Nephron (organoid): ENCODE results near the gene RPLP1.

Experiments
- H3K27ac Mint-ChIP-seq, 3 experiments: 2 replicates each; pipeline ENCODE4 v1.8.0; 2020; ENCODE audit warnings: mixed read lengths in 3 of 3, mild to moderate bottlenecking in 2 of 3, moderate library complexity in 1 of 3
- H3K27me3 Mint-ChIP-seq: 2 replicates; pipeline ENCODE4 v1.8.0; 2021; ENCODE audit warnings: low read depth, mild to moderate bottlenecking, moderate library complexity, mixed read lengths
- H3K36me3 Mint-ChIP-seq: 2 replicates; pipeline ENCODE4 v1.8.0; 2020; ENCODE audit warnings: low read depth, mixed read lengths
- H3K4me1 Mint-ChIP-seq: 2 replicates; pipeline ENCODE4 v1.8.0; 2020; ENCODE audit warnings: mixed read lengths
- H3K4me3 Mint-ChIP-seq, 3 experiments: 2 replicates each; pipeline ENCODE4 v1.8.0; 2020; ENCODE audit warnings: mild to moderate bottlenecking in 3 of 3, mixed read lengths in 3 of 3, moderate library complexity in 2 of 3
- H3K9me3 Mint-ChIP-seq: 2 replicates; pipeline ENCODE4 v1.8.0; 2020; ENCODE audit warnings: mixed read lengths
- CTCF ChIP-seq, 3 experiments: fragments of 200-600 bp; sonication (generic); IDR thresholded peaks; one replicate each; pipeline ENCODE4 v1.5.0; 2021; ENCODE audit warnings: antibody characterized with exemption in 3 of 3; ENCODE audit not compliant: unreplicated experiment in 3 of 3

Gene RPLP1

GRCh38 chr15:69479081-69479480 is 26.5 kb downstream of the RPLP1 start:
- peaks cover 7% of the 10 kb centered on the region for H3K9me3 Mint-ChIP-seq
- H3K4me3 Mint-ChIP-seq: no peak overlapping the region
- no peak overlapping the region for H3K27ac Mint-ChIP-seq
- peaks cover 35% of the 10 kb centered on the region for H3K27me3 Mint-ChIP-seq
- no peak for TF ChIP-seq CTCF (IDR thresholded peaks at IDR 0.05; ENCODE audit: unreplicated experiment in 3 of 3)
- H3K36me3 Mint-ChIP-seq: peaks cover 5% of the 10 kb centered on the region
- H3K4me1 Mint-ChIP-seq: peaks cover 5% of the 10 kb centered on the region

- Mint-ChIP-seq H3K36me3 (peaks cover 5% of the 10 kb centered on the region), H3K9me3 (peaks cover 7% of the 10 kb centered on the region), H3K4me3 (no peak overlapping the region), H3K27ac (no peak overlapping the region), H3K4me1 (peaks cover 9% of the 10 kb centered on the region), H3K27me3 (peaks cover 31% of the 10 kb centered on the region)
- TF ChIP-seq CTCF (IDR thresholded peaks at IDR 0.05; ENCODE audit: unreplicated experiment in 3 of 3): no peak
These were observed 27.4 kb downstream of the RPLP1 start for GRCh38 chr15:69479971-69480370.

- TF ChIP-seq CTCF (IDR thresholded peaks at IDR 0.05; ENCODE audit: unreplicated experiment in 3 of 3): no peak
- Mint-ChIP-seq H3K4me3 (no peak overlapping the region), H3K36me3 (peaks cover 5% of the 10 kb centered on the region), H3K9me3 (peaks cover 7% of the 10 kb centered on the region), H3K27ac (no peak overlapping the region), H3K27me3 (peaks cover 27% of the 10 kb centered on the region), H3K4me1 (peaks cover 11% of the 10 kb centered on the region)
These were observed 28.3 kb downstream of the RPLP1 start for GRCh38 chr15:69480932-69481331.

GRCh38 chr15:69482686-69483256 is 30.2 kb downstream of the RPLP1 start:
- Mint-ChIP-seq H3K27ac (no peak overlapping the region), H3K9me3 (peaks cover 7% of the 10 kb centered on the region), H3K36me3 (peaks cover 5% of the 10 kb centered on the region), H3K27me3 (peaks cover 27% of the 10 kb centered on the region), H3K4me3 (no peak overlapping the region), H3K4me1 (peaks cover 11% of the 10 kb centered on the region)
- no peak for TF ChIP-seq CTCF (IDR thresholded peaks at IDR 0.05; ENCODE audit: unreplicated experiment in 3 of 3)

- no peak for TF ChIP-seq CTCF (IDR thresholded peaks at IDR 0.05; ENCODE audit: unreplicated experiment in 3 of 3)
- Mint-ChIP-seq H3K27me3 (peaks cover 17% of the 10 kb centered on the region), H3K4me1 (peaks cover 10% of the 10 kb centered on the region), H3K36me3 (no peaks in the 10 kb centered on the region), H3K4me3 (no peak overlapping the region), H3K9me3 (peaks cover 5% of the 10 kb centered on the region), H3K27ac (no peak overlapping the region)
These were observed 32.2 kb downstream of the RPLP1 start for GRCh38 chr15:69484837-69485236.

- no peaks in the 10 kb centered on the region for H3K36me3 Mint-ChIP-seq
- H3K9me3 Mint-ChIP-seq: peaks cover 13% of the 10 kb centered on the region
- peaks cover 18% of the 10 kb centered on the region for H3K4me1 Mint-ChIP-seq
- TF ChIP-seq CTCF (IDR thresholded peaks at IDR 0.05; ENCODE audit: unreplicated experiment in 3 of 3): no peak
- peaks cover 6% of the 10 kb centered on the region for H3K27me3 Mint-ChIP-seq
- no peak overlapping the region for H3K27ac Mint-ChIP-seq
- no peak overlapping the region for H3K4me3 Mint-ChIP-seq
These were observed 34.0 kb downstream of the RPLP1 start for GRCh38 chr15:69486481-69487110.
